WI38 (cell line): ENCODE results near the gene TEX36.

Source experiments
- H3K4me3 ChIP-seq: 2 replicates; pipeline ENCODE4 v1.5.1; 2011; ENCODE audit warnings: low read depth, mild to moderate bottlenecking, control low read depth, low read length
- CTCF ChIP-seq: IDR thresholded peaks from 2 replicates; pipeline ENCODE4 v1.5.1; 2012; ENCODE audit warnings: low read depth, mild to moderate bottlenecking, control low read depth, low read length

TEX36 gene

DNA sequence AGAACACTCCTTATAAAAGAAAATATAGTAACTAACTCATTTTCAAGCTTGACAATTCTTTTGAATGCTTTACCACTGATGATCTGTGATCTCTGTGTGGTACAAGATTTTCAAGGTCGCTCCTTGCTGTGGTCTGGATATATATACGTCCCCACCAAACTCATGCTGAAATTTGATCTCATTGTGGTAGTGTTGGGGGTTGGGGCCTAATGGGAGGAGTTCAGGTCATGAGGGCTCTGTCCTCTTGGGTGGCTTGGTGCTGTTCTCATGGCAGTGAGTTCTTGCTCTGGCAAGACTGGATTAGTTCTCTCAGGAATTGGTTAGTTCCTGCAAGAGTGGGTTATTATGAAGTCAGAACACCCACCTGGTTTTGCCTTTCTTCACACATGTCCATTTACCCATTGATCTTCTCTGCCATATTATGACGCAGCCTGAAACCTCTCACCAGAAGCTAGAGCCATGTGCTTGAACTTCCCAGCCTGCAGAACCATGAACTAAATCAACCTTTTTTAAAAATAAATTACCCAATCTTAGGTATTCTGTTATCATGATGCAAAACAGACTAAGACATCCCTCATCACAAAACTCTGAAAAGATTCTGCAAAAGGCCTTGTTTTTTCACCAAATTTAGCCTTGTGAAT lies 28.3 kb upstream of the TEX36 start:
- no peak overlapping the region for H3K4me3 ChIP-seq
- no peak for TF ChIP-seq CTCF

- TF ChIP-seq CTCF = no peak
- no peak overlapping the region for H3K4me3 ChIP-seq
These were observed 26.9 kb upstream of the TEX36 start for GRCh38 chr10:125709553-125710474.

DNA sequence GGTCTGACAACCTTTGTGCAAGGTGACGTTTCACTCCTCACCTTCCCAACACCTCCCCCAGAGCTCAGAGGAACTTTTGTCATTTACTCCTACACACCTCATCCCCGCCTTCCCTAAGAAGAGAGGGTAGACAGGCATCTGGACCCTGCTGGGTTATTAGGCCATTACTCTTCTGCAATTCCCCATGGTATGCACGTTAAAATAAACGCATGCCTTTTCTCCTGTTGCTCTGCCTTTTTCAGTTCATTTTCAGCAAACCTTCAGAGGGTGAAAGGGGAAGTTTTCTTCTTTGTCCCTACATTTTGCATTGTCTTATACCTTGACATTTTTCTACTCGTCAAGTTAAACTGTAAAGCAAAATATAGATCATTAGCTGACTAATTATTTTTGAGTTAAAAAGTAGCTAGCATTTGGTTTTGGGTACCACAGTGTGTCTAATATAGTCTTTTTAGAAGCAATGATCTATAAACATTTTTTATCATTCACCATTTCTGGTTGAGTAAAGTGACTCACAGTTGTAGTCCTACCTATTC lies 26.1 kb upstream of the TEX36 start:
- H3K4me3 ChIP-seq = no peak overlapping the region
- TF ChIP-seq CTCF = no peak

DNA sequence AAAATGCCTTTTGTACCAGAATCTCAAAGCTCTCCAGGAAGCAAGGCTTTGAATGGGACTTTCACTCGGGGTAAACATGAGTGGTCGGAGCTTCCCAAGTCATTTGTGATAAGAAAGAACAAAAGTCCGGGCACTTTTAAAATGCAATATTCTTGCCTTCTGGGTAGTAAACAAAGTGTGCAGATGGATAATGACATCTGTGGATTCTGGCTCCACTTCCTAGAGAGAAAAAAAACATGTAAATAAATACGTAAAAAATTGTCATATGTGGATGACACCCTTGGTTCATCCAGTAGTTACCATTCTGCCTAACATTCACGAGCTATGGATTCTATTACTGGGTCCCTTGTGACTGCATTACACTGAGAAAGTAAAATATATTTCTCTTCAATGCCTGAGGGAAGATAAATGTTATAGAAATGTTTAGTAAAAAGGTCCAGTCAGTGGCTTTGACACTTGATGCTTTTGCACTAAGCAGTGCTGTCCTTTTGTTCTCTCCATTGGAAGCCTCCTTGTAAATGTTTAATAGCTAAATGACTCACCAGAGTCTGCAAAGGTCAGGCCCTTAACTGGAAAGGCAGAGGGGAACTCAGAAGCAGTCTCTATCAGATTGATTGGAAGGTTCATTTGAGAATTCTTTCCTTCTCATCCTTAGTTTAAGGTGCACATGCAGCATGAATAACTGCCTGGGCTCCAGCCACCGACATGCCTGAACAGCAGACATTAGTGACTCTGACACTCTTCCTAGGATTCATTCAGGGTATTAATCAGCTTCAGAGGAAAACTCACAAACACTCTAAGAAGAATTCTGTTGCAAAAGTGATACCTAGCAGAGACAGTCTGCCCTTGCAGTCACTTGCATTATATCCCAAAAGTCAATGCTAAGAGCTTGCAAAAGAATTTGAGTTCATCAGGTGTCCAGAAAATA lies 24.8 kb upstream of the TEX36 start:
- no peak overlapping the region for H3K4me3 ChIP-seq
- no peak for TF ChIP-seq CTCF

DNA sequence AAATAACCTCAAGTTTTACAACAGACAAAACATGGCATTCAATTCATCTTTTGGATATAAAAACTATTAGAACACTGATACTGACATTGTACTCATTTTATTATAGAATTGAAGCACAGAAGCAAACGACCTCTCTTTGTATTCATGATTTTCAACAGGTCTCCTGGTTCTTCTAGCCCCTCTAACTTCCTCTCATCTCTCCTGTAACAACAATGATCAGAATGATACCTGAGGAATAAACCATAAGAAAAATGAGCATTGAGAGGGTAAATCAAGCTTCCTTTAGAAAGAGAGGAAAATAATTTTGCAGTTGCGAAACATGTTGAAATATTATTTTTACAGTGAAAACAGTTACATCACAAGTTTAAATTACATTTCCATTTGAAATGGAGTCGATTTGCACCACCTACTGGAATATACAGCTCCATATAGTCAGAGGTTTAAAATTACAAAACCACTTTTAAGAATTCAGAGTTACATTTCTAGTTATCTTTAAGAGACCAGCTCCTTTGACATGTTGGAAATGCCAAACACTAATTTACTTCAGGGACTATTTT lies 17.5 kb upstream of the TEX36 start:
- no peak for TF ChIP-seq CTCF
- no peak overlapping the region for H3K4me3 ChIP-seq

DNA sequence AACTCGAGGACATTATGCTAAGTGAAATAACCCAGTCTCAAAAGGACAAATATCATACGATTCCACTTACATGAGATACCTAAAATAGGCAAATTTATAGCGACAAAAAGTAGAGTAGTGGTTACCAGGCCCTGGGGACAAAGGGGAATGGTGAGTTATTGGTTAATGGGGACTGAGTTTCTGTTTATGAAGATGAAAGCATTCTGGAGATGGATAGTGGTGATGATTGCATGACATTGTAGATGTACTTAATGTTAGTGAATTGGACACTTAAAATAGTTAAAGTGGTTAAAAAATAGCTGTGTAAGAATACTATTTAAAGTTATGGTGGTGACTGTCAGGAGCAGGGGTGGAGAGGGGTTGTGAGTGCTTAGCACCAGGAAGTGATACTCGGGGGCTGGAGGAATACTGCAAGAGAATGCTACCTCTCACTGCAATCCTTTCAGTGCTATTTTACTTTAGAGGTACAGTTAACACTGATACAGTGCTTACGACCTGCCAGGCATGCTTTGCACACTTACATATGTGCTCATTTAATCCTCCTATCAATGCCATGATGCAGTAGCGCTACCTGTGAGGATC lies 16.7 kb upstream of the TEX36 start:
- TF ChIP-seq CTCF = no peak
- no peak overlapping the region for H3K4me3 ChIP-seq
